IMR-90 (cell line): ENCODE data around the gene KLHL9. TPM values are rescaled to one million over a fixed set of nuclear protein-coding genes. Genes with fewer than 3 reads are reported as not detected.
"Not testable (repeated sequence)": the region's sequence is repeated elsewhere in the genome, so short reads cannot be mapped to it uniquely, and the experiment has no call there.

Source experiments
- ATAC-seq: fragments of 200-7000 bp; cut with Tn5 transposase; 2 replicates; pipeline ENCODE4 v1.9.1; 2020; ENCODE audit warnings: low read depth, mild to moderate bottlenecking, moderate library complexity
- BruUV-seq: library from RNA; stranded (reverse); fragments of 400-500 nt; replicated peaks from 2 replicates; lab custom pipeline; 2021; lab: Mats Ljungman, UMichigan
- CTCF ChIA-PET: fragments of 300-600 bp; formaldehyde crosslinking; extraction: SDS; loops from one replicate; lab custom pipeline; 2021; ENCODE audit warnings: antibody characterized with exemption; lab: Yijun Ruan, JAX
- POLR2A ChIA-PET: fragments of 300-600 bp; sonication (Branson Sonifier 250); formaldehyde crosslinking; loops from one replicate; lab custom pipeline; 2022; ENCODE audit warnings: antibody characterized with exemption; ENCODE audit not compliant: unreplicated experiment; lab: Charles Lee
- DNase-seq: peaks from one replicate; pipeline ENCODE4 v3.0.0; 2013
- H2AFZ ChIP-seq: replicated peaks from 2 replicates; pipeline ENCODE3; 2013; ENCODE audit warnings: low read length, mild to moderate bottlenecking; ENCODE audit not compliant: poor library complexity
- H2AK5ac ChIP-seq: 2 replicates; pipeline ENCODE4 v1.6.1; 2013; ENCODE audit warnings: low read depth, low read length, inconsistent platforms
- H2AK9ac ChIP-seq: replicated peaks from 2 replicates; pipeline ENCODE3; 2013; ENCODE audit warnings: mild to moderate bottlenecking, low read depth, low read length, moderate library complexity; ENCODE audit not compliant: poor library complexity
- H2BK120ac ChIP-seq: 2 replicates; pipeline ENCODE4 v1.6.1; 2013; ENCODE audit warnings: low read depth, low read length, inconsistent platforms
- H2BK15ac ChIP-seq: 3 replicates; pipeline ENCODE4 v1.6.1; 2013; ENCODE audit warnings: low read depth, low read length, inconsistent platforms
- H2BK20ac ChIP-seq: 2 replicates; pipeline ENCODE4 v1.6.1; 2013; ENCODE audit warnings: low read depth, mild to moderate bottlenecking, inconsistent platforms, low read length, moderate library complexity
- H2BK5ac ChIP-seq: 2 replicates; pipeline ENCODE4 v1.6.1; 2013; ENCODE audit warnings: mild to moderate bottlenecking, low read depth, low read length, inconsistent platforms; ENCODE audit not compliant: poor library complexity, severe bottlenecking
- H3K14ac ChIP-seq: replicated peaks from 2 replicates; pipeline ENCODE4 v1.6.1; 2013; ENCODE audit warnings: low read depth, low read length, inconsistent platforms
- H3K18ac ChIP-seq: 2 replicates; pipeline ENCODE4 v1.6.1; 2013; ENCODE audit warnings: low read depth, low read length, control low read depth
- H3K23ac ChIP-seq: 2 replicates; pipeline ENCODE4 v1.6.1; 2013; ENCODE audit warnings: low read depth, low read length, inconsistent platforms
- H3K27ac ChIP-seq: 2 replicates; pipeline ENCODE4 v1.5.1; 2013; ENCODE audit warnings: mild to moderate bottlenecking, control low read depth, low read length; ENCODE audit not compliant: insufficient read depth
- H3K27me3 ChIP-seq: 2 replicates; pipeline ENCODE4 v1.6.1; 2013; ENCODE audit warnings: low read length; ENCODE audit not compliant: control insufficient read depth, insufficient read depth
- H3K36me3 ChIP-seq: 2 replicates; pipeline ENCODE4 v1.6.1; 2013; ENCODE audit warnings: low read length, mixed read lengths; ENCODE audit not compliant: control insufficient read depth, insufficient read depth
- H3K4ac ChIP-seq: 2 replicates; pipeline ENCODE4 v1.6.1; 2013; ENCODE audit warnings: low read depth, low read length, inconsistent platforms
- H3K4me1 ChIP-seq: 2 replicates; pipeline ENCODE4 v1.6.1; 2013; ENCODE audit warnings: low read length, mixed read lengths; ENCODE audit not compliant: control insufficient read depth, insufficient read depth
- H3K4me2 ChIP-seq: 2 replicates; pipeline ENCODE4 v1.6.1; 2013; ENCODE audit warnings: low read depth, mild to moderate bottlenecking, control low read depth, low read length, moderate library complexity
- H3K4me3 ChIP-seq: 2 replicates; pipeline ENCODE4 v1.5.1; 2013; ENCODE audit warnings: low read depth, mild to moderate bottlenecking, control low read depth, low read length, moderate library complexity; ENCODE audit not compliant: insufficient read depth
- H3K56ac ChIP-seq: 2 replicates; pipeline ENCODE4 v1.6.1; 2013; ENCODE audit warnings: low read length, inconsistent platforms; ENCODE audit not compliant: insufficient read depth; ENCODE audit errors: extremely low read depth
- H3K79me1 ChIP-seq, 2 experiments: 2 replicates each; pipeline ENCODE4 v1.6.1; 2013; ENCODE audit warnings: low read length in 2 of 2, inconsistent platforms in 1 of 2, low read depth in 1 of 2
- H3K9ac ChIP-seq: 2 replicates; pipeline ENCODE4 v1.6.1; 2013; ENCODE audit warnings: low read depth, low read length, control low read depth
- H3K9me1 ChIP-seq: 2 replicates; pipeline ENCODE4 v1.6.1; 2013; ENCODE audit warnings: low read length, inconsistent platforms; ENCODE audit not compliant: insufficient read depth
- H3K9me3 ChIP-seq: 2 replicates; pipeline ENCODE4 v1.6.1; 2013; ENCODE audit warnings: low read length; ENCODE audit not compliant: control insufficient read depth, insufficient read depth
- H4K20me1 ChIP-seq: 2 replicates; pipeline ENCODE4 v1.6.1; 2013; ENCODE audit warnings: low read length, inconsistent platforms; ENCODE audit not compliant: insufficient read depth
- H4K5ac ChIP-seq: 2 replicates; pipeline ENCODE4 v1.6.1; 2013; ENCODE audit warnings: mild to moderate bottlenecking, low read depth, low read length, control low read depth
- H4K8ac ChIP-seq, 2 experiments: 2 replicates each; pipeline ENCODE4 v1.6.1; 2013; ENCODE audit warnings: low read depth in 2 of 2, low read length in 2 of 2, control low read depth in 1 of 2, inconsistent platforms in 1 of 2
- H4K91ac ChIP-seq: 2 replicates; pipeline ENCODE4 v1.6.1; 2013; ENCODE audit warnings: low read depth, low read length, inconsistent platforms; ENCODE audit not compliant: insufficient read depth
- MAZ ChIP-seq: IDR thresholded peaks from 2 replicates; pipeline ENCODE4 v1.6.1; 2012; ENCODE audit warnings: low read depth, mild to moderate bottlenecking, low read length, improper control_type of control experiment, moderate library complexity, borderline replicate concordance
- RAD21 ChIP-seq: IDR thresholded peaks from 2 replicates; pipeline ENCODE4 v1.6.1; 2012; ENCODE audit warnings: low read length, improper control_type of control experiment
- RCOR1 ChIP-seq: IDR thresholded peaks from 2 replicates; pipeline ENCODE4 v1.6.1; 2012; ENCODE audit warnings: mild to moderate bottlenecking, low read length, improper control_type of control experiment; ENCODE audit not compliant: insufficient replicate concordance
- WGBS, 2 experiments: methylation state at CpG; one replicate each; pipeline versions ENCODE4 v1.1.5 to v1.1.7; 2013; ENCODE audit warnings: missing lambda C conversion rate in 2 of 2; ENCODE audit not compliant: insufficient read length in 1 of 2; ENCODE audit errors: extremely low coverage in 2 of 2; 5-methylcytosine and 5-hydroxymethylcytosine counted together
- dilution Hi-C: fragments of 300-500 bp; cut with HindIII; formaldehyde crosslinking; loops from one replicate; pipeline ENCODE4 v1.14.3; 2018; ENCODE audit warnings: low sequenced_read_pairs; ENCODE audit not compliant: unreplicated experiment
- in situ Hi-C: fragments of 300-500 bp; cut with MboI; formaldehyde crosslinking; loops from 3 replicates; pipeline ENCODE4 v1.14.3; 2019; ENCODE audit warnings: low sequenced_read_pairs, inconsistent platforms, mixed read lengths
- intact Hi-C: fragments of 100-400 bp; cut with micrococcal nuclease; formaldehyde crosslinking; loops from 2 replicates; pipeline ENCODE4 v1.10.0; 2022
- polyA plus RNA-seq, 3 experiments: library from polyadenylated mRNA; depleted of rRNA; stranded (reverse); fragments of >200 nt; gene quantifications; 2 replicates each; pipeline ENCODE4 v1.2.3, GENCODE V29; 2012; ENCODE audit warnings: low replicate concordance in 1 of 3
- total RNA-seq: library from RNA; depleted of rRNA; stranded (reverse); fragments of >200 nt; gene quantifications from 2 replicates; pipeline ENCODE4 v1.2.3, GENCODE V29; 2012
- TF ChIP-seq, protein P1 (sequence below): conservative IDR thresholded peaks from 2 replicates; pipeline ENCODE4 v1.5.1; 2012; ENCODE audit warnings: mild to moderate bottlenecking, low read depth, low read length, improper control_type of control experiment

The KLHL9 gene
- total and polyA plus RNA-seq, 2 of the 4 experiments (the other 2 are of a cell fraction): 12.9 to 46.4 TPM

DNA sequence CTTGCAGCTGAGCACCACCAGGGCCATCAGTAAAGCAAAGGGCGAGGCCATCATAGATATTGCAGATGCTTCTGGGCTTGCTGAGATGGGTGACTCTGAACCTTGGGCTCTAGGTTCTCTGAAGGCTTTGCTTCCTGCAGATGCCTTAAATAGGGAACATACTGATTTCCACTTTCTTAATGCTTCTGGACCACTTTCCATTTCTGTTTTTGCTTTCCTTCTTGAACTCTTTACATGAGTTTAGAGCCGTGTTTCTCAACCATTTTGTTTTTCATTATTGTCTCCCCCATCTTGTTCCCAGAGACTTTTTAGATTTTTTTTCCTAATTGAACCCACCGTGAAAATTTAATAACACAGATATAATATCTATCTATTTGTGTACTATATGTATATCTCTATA lies 32.8 kb upstream of the KLHL9 start, which contains the start of gene IFNA13:
Gene IFNA13, minus strand, starts transcription at position 101 of the 400 bp plus-strand sequence. Its CDS starts 47 bp downstream, at position 54.
- Histone ChIP-seq H4K8ac (no peak within 1 kb of the TSS), H4K20me1 (no peaks in the 10 kb centered on the region), H3K36me3 (no peaks in the 10 kb centered on the region), H3K79me1 (no peaks in the 10 kb centered on the region), H4K5ac (no peak within 1 kb of the TSS), H3K27me3 (peaks cover 8% of the 10 kb centered on the region), H3K14ac (no peak within 1 kb of the TSS), H4K91ac (no peak within 1 kb of the TSS), H3K18ac (no peak within 1 kb of the TSS), H3K23ac (no peak within 1 kb of the TSS), H2BK5ac (no peak within 1 kb of the TSS), H3K9me1 (no peaks in the 10 kb centered on the region), H3K4me3 (no peak within 1 kb of the TSS), H2BK15ac (no peak within 1 kb of the TSS), H2BK20ac (no peak within 1 kb of the TSS), H3K4ac (no peak within 1 kb of the TSS), H2BK120ac (no peak within 1 kb of the TSS), H3K4me1 (no peaks in the 10 kb centered on the region), H3K27ac (no peak within 1 kb of the TSS), H3K4me2 (no peak within 1 kb of the TSS), H3K9me3 (no peaks in the 10 kb centered on the region), H2AK5ac (no peak within 1 kb of the TSS), H2AFZ (no peak within 1 kb of the TSS), H2AK9ac (no peak within 1 kb of the TSS), H3K56ac (no peak within 1 kb of the TSS), H3K9ac (no peak within 1 kb of the TSS)
- no TSS peak for BruUV-seq
- ChIA-PET POLR2A (no interaction called here), CTCF (no interaction called here)
- DNase-seq (no peak), ATAC-seq (no peak)
- no CpG with 5 or more reads among the region's 3 CpGs for WGBS, 2 experiments
- TF ChIP-seq MAZ (no peak), RCOR1 (no peak), RAD21 (no peak)
- TF ChIP-seq, protein P1, sequence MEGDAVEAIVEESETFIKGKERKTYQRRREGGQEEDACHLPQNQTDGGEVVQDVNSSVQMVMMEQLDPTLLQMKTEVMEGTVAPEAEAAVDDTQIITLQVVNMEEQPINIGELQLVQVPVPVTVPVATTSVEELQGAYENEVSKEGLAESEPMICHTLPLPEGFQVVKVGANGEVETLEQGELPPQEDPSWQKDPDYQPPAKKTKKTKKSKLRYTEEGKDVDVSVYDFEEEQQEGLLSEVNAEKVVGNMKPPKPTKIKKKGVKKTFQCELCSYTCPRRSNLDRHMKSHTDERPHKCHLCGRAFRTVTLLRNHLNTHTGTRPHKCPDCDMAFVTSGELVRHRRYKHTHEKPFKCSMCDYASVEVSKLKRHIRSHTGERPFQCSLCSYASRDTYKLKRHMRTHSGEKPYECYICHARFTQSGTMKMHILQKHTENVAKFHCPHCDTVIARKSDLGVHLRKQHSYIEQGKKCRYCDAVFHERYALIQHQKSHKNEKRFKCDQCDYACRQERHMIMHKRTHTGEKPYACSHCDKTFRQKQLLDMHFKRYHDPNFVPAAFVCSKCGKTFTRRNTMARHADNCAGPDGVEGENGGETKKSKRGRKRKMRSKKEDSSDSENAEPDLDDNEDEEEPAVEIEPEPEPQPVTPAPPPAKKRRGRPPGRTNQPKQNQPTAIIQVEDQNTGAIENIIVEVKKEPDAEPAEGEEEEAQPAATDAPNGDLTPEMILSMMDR: no peak
- in situ Hi-C loops (no loop called here), intact Hi-C loops (no loop called here), dilution Hi-C loops (no loop called here)

DNA sequence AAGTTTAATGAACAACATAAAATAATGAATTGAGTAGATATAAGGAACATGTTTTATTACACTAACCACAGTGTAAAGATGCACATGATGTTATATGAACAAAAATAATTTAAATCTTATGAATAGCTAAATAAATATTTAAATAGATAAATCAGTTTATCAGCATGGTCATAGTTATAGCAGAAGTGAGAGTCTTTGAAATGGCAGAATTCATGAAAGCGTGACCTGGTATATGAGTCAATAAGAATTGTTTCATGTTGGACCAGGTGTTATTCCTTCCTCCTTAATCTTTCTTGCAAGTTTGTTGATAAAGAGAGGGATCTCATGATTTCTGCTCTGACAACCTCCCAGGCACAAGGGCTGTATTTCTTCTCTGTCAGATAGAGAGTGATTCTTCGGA lies 32.0 kb upstream of the KLHL9 start:
- H3K9me1 ChIP-seq, in situ Hi-C loops, intact Hi-C loops, H3K56ac ChIP-seq, H2BK120ac ChIP-seq, H3K23ac ChIP-seq, POLR2A ChIA-PET, H2BK20ac ChIP-seq, H3K27me3 ChIP-seq, H3K9me3 ChIP-seq, H2AK5ac ChIP-seq, H2AK9ac ChIP-seq, dilution Hi-C loops, H2BK5ac ChIP-seq, H2BK15ac ChIP-seq, H2AFZ ChIP-seq, H3K18ac ChIP-seq, H3K36me3 ChIP-seq, H3K4me1 ChIP-seq, H3K79me1 ChIP-seq, CTCF ChIA-PET, DNase-seq, H3K4me3 ChIP-seq, ATAC-seq, H3K4me2 ChIP-seq, H3K4ac ChIP-seq, H3K14ac ChIP-seq, H4K5ac ChIP-seq, H4K91ac ChIP-seq, H4K8ac ChIP-seq, BruUV-seq, H3K9ac ChIP-seq, H3K27ac ChIP-seq, H4K20me1 ChIP-seq: not testable (repeated sequence)
- no CpG with 5 or more reads among the region's 2 CpGs for WGBS, 2 experiments
